CD4-positive, alpha-beta T cell treated with Interleukin-12 subunit alpha and Interleukin-12 subunit beta, for 1 hour (primary cell): ENCODE data around the gene VAMP3.
"Not testable (repeated sequence)": the region's sequence is repeated elsewhere in the genome, so short reads cannot be mapped to it uniquely, and the experiment has no call there.

Source experiments
- DNase-seq: peaks from one replicate; pipeline ENCODE4 v3.0.0-alpha.2; 2020

The VAMP3 gene

DNA sequence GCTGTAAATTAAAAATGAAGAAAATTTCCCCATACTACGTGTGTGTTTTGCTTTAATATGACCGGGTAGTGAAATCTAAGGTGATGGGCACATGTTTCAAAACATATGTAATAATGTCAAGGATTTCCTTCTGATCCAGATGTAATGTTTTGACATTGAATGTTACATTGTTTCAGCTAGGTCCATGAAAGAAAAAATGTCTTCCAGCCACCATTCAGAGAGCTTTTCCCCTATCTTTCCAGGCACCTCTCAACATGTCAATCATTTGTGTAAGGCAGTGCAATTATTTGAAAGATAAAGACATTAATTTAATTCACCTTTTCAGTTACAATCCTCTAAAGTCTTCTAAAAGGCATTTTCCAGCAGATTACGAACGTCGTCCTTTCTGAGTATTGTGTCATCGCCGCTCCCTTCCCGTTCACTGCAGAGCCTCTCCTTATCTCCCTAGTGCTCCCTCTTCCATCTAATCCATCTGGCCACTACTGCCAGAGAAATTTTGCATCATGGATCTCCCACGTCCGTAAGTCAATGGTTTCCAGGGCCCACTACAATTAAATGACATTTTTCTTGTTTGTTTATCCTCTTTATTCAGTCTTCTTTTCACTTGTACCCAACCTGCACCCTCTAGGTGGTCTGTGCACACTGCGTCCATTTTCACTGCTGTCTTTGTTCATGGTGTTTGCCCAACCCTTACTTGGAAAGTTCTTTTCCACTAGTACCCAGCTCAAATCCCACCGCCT lies 1.3 kb upstream of the VAMP3 start:
- DNase-seq: no peak

DNA sequence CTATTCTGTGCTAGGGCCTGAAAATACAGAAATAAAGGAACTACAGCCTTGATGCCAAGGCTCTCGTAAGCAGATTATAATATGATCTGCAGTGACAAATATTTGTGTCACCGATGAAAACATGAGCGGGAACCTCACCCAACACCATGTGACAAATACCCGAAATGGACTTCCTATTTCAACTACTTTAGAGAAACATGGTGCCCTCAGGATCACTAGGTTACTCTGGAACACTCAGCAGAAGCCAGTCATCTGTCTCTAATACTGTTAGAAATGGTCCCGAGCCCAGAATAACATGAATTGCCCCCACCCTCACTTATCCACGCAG lies 463 bp upstream of the VAMP3 start:
- no peak for DNase-seq

DNA sequence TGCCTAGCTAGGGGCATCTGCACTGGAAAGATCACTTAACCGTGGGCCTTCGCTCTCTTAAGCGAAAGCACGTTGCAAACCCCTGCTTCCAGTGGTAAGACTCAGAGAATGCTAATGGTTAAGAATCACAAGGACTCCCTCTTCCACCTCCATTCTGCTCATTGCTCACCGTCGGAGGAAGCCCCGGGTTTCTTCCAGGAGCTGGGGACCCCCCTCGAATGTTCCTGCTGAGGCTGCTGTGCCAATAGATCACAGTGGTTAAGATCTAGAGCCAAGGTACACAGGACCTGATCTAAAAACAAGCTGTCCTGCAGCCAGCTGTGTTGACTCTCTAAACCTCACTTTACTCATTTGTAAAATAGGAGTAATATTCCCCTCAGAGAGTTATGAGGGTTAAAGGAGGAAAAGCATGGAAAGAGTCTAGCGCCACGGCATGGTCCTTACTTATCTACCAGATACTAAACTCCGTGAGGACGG lies 765 bp downstream of the VAMP3 start:
- no peak for DNase-seq

DNA sequence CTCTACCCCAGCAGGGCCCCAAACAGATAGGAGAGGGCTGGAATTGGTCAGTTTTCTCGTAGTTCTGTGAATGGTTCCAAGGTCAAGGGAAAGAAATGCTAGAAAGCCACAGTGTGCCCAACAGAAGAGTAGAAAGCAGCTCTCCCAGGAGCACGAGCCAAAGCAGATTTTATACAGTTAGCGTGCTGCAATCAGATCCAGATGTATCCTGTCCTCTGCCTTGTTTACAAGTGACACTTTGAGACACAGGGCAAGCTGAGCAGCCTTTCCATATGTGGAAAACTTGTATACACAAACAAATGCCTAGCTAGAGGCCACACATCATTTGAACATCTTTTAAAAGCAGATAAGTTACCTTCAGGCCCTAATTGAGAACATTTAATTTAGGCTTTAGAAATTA lies 6.5 kb downstream of the VAMP3 start:
- no peak for DNase-seq

DNA sequence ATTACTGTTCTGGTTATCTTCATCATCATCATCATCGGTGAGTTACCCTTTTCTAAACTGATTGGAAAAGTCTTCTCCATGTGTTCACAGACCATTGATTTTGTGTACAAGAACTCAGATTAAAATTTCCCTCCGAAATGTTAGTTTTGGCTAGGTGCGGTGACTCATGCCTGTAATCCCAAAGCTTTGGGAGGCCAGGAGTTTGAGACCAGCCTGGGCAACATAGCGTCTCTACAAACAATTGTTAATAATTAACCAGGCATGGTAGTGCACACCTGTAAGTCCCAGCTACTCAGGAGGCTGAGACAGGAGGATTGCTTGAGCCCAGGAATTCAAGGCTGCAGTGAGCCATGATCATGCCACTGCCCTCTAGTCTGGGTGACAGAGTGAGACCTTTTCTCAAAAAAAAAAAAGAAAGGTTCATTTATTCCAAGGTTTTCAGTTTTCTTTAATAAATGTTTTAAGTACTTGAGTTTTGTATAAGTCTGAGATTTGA lies 7.1 kb downstream of the VAMP3 start:
- no peak for DNase-seq

DNA sequence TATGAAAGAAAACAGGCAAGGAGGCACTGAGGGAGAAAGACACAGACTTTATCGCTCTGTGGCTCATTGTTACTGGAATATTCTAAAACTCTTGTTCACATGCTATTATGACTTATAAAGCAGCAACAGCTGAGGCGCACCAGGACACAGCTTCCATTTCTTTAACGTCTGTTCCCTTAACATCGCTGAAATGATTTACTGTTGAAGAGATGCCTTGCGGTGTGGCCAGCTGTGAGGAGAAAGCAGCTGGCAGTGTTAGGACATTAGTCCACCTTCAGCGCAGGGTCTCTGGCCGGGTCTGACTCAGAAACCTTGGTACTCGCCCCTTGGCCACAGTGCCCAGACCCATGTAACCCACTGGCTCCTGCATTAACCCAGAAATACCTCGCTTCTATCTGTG lies 9.9 kb downstream of the VAMP3 start:
- DNase-seq: no peak

DNA sequence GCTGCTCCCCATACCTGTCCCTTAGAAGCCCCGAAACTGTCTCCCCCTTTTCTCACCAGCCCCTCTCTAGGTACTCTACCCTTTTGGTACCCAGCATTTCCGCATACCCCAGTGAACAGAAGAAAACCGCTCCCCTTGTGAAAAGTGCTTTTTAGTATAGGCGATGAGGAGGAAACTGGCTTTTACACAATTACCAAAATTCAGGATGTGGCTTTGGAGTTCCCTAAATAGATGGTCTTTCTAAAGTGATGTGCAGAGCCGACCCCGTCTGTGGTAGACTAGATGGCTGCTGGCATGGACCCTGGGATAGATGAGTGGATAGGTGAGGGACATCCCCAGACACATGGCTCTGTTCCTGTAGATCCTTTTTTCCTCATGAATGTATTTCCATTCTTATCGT lies 10.4 kb downstream of the VAMP3 start:
- no peak for DNase-seq

DNA sequence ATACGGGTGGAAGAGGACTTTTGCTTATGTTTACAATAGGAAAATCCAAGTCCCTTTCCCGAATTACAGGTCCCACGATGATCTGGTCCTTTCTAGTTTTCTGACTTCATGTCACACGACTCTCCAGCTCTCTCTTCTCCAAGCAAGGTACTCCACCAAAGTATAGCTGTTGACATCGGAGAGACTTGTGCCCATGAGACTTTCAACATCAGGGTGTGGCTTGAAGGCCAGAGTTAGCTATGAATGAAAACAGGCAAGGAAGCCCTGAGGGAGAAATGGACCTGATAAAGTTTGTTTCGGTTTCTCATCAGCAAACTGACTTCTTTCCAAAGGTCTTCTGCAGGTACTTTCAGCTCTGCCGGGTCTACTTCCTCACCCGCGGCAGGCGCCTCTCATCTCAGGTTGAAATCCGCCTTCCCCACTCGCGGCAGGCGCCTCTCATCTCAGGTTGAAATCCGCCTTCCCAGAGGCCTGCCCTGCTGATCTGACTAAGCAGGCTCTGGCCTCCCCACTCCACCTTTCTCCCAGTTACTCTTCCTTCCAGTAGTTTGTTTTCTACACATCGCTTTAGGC lies 10.9 kb downstream of the VAMP3 start:
- DNase-seq: peak; percentile 27

DNA sequence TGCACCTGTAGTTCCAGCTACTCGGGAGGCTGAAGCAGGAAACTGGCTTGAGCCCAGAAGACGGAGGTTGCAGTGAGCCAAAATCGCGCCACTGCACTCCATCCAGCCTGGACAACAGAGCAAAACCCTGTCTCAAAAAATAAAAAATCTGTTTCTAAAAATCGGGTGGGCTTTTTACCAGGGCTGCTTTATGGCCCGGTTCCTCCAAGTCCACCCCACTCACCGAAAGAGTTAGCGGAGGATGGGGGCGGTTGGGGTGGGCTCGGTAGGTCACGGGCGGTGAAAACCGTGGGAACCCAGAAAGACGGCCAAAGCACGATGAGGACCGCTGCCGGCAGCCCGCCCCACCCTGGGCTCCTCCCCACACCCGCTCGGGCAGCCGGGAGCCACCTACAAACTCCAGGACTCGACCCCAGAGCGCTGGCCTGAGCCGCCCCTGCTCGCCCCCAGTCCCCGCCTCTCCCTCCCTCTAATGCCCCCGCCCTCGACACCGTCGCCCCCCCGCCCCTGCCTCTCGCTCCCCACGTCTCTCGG lies 12.1 kb downstream of the VAMP3 start:
- no peak for DNase-seq

DNA sequence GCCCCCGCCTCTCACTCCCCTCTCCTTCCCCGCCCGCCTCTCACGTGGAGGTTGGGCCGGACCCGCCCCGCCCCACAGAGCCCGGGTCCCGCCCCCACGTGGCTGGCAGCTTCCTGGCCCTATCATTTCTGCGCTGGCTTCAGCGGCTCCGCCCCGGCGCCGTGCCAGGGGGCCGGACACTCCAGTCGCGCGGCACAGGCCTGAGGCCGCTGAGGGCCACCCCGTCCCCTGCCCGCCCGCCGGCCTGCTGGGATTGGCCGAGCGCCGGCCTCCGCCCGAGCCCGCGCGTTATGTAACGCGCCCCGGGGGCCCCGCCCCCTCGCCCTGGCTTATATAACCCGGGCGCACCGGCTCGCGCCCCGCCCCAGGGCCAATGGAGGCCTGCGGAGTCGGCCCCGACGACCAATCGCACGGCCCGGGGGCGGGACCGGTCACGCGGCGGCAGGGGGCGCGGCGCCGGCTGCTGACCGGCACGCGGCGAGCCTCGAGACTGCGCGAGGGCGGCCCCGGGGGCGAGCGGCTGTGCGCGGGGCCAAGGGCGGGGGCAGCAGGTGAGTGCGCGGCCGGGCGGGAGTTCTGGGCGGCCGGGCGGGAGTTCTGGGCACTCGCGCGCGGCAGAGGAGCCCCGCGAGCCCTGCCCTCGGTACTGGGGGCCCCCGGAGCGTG lies 12.9 kb downstream of the VAMP3 start, which contains the start of gene PER3:
PER3 (plus strand) TSS at position 466 of the 666 bp plus-strand sequence. CDS start 587 bp downstream, outside the sequence.
- peak; percentile 94 for DNase-seq

DNA sequence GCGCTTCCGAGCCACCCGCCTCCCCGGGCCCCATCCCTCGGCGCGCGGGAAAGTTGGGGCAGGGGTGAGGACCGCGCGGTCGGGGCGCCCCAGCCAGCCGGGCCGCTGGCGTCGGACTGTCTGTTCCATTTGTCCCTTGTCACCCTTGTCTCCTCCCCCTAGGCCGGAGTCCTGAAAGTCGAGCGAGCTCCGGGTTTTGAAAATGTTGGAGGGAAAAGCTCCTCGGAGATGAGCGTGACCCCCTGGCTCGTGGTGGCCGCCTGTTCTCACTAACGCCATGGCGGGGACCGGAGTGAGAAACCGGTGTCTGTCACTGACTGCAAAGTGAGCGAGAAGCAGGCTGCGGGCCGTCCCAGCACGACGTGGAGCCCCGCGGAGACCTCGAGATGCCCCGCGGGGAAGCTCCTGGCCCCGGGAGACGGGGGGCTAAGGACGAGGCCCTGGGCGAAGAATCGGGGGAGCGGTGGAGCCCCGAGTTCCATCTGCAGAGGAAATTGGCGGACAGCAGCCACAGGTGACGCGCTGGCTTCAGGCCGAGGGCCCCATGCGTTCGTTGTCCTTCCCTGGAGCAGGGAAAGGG lies 13.5 kb downstream of the VAMP3 start:
- no peak for DNase-seq

DNA sequence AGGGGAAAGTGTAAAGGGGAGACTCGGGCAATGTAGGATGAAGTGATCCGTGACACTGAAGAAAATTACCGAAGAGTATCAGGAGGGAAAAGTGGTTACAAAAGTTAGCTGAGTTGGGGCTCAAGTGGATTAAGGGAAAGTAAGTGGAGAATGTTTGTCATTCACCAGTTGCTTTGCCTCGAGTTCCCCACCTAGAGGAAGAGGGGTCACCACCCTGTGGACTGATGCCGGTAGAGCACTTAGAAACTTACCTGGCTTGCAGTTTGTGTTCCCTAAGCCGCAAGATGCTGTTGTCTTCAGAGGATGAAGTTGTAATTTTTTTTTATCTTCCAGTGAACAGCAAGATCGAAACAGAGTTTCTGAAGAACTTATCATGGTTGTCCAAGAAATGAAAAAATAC lies 14.0 kb downstream of the VAMP3 start:
- no peak for DNase-seq

DNA sequence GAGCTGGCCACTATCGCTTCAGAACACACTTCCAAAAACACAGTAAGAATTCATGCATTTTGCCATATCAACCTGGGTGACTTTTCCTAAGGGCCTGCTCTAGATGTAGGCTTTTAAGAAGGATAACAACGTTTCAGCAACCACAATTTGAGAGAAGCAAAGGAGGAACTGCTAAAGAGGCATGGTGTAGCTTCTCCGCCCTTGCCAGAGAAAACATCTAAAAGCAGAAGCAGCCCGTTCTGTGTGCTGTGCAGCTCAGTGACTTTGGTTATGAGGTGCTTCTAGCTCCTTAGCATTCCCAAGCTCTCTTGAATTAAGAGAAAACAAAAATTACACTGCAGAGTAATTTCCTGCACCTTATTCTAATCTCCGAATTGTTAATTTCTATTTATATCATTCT lies 15.7 kb downstream of the VAMP3 start:
- no peak for DNase-seq

DNA sequence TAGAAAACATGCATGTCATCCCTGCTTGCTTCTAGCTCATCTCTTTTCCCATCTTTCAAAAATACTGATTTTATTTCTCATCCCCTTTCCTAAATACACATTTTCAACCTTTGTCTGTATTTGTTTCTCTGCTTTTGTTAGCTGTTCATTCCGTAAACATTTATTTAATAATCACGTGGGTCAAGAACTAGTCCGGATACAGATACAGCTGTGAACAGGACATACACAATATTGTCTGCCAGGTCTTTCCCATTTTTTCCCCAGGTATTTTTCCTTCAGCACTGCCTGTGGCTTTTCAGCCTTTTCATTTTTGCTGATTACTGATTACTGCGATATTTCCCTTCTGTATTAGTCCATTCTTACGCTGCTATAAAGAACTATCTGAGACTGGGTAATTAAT lies 18.7 kb downstream of the VAMP3 start:
- no peak for DNase-seq

DNA sequence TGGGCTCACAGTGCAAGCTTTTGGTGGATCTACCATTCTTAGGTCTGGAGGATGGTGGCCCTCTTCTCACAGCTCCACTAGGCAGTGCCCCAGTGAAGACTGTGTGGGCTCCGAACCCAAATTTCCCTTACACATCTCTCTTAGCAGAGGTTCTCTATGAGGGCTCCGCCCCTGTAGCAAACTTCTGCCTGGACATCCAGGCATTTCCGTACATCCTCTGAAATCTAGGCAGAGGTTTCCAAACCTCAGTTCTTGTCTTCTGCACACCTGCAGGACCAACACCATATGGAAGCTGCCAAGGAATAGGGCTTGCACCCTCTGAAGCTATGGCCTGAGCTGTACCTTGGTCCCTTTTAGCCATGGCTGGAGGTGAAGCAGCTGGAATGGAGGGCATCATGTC lies 19.9 kb downstream of the VAMP3 start:
- DNase-seq: not testable (repeated sequence)

DNA sequence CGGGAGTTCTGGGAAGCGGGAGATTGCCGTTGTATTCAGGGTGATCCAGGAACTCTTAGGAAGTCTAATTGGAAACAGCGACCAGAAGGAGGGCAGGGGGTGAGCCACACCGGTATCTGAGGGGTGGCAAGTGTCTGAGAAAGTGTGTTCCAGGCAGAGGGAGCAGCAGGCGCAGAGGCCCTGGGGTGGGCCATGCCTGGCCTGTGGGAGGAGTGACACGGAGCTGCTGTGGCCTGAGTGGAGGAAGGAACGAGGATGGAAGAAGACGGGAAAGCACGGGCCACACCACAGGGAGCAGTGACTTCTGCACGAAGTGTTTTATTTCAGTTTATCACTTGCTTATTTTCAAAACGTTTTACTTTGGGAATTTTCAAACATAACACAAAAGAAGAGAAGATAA lies 24.3 kb downstream of the VAMP3 start:
- no peak for DNase-seq

DNA sequence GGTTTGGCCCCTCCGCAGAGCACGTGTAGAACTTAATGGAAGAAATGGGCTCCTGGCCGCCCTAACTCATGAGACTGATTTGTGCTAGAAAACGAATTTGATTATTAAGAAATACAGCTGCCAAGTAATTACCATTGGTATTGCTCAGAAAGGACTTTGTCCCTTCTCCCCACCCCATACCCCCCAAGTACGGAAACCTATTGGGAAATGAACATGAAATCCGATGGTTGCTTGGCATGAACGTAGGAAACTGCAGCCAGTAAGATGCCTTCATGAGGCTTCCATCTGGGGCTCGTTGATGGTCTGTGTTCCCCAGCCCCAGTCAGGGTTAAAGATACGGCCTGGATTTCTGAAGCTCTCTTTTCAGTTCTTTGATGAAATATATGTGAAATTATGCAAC lies 34.4 kb downstream of the VAMP3 start:
- no peak for DNase-seq

DNA sequence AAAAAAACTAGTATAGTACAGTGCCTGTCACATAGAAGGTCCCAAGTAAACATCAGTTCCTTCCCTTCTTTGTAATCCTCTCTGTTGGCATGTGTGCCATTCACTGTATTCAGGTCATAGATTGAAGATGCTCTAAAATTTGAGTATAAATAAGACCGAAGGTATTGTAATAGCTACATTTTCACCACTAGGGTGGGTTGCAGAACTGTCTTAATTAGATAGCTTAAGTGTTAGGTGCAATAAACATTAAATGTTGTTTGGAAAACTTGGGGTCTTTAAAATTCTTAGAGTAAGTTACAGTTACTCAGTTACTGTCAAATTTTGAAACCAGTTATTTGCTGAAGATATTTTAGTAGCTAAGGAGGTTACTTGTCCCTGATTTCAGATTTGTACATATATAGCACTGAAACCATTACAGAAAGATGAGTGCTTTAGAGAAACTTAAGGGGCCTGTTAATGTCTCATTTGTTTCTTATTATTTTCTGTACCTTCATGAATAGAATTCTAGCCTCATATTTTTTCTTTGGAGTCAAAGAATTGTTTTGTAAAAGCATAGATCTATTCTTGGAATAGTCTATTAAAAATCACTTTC lies 37.3 kb downstream of the VAMP3 start:
- peak; percentile 24 for DNase-seq

DNA sequence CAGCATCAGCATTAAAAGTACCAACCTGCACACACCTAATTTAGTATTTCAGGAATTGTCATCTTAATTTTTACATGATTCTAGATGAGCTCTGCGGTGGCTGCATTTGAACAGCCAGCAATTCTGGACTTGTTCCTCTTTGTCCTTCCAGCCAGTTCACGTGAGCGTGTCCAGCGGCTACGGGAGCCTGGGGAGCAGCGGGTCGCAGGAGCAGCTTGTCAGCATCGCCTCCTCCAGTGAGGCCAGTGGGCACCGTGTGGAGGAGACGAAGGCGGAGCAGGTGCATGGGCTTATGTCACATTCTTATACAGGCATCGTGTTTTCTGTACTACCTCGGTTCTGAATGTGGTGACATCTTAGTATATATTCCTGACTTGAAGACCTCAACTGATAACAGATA lies 38.6 kb downstream of the VAMP3 start:
- DNase-seq: no peak

DNA sequence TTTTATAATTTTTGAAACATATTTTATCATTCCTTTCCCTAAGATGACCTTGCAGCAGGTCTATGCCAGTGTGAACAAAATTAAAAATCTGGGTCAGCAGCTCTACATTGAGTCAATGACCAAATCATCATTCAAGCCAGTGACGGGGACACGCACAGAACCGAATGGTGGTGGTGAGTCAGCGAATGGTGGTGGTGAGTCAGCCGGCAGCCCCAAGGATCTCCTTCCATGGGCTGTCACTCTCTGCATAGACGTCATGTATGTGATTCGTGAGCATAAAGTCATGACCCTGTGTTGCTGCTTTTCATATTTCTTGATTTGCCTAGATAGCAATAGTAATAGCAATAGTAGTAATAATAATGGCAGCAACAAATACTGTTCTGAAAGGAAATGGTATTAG lies 39.3 kb downstream of the VAMP3 start:
- DNase-seq: no peak

DNA sequence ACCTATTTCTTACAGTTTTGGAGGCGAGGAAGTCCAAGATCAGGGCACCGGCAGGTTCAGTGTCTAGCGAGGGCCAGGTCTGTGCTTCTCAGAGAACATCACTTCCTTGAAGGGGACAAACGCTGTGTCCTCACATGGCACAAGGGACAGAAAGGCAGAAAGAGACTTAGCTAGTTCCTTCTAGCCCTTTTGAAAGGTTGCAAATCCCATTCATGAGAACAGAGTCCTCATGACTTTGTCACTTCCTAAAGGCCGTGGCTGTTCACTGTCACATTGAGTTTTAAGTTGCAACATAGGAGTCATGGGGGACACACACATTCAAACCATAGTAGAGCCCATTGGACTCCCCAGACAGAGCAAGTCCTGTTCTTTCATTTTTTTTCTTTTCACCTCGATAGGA lies 40.4 kb downstream of the VAMP3 start:
- no peak for DNase-seq

DNA sequence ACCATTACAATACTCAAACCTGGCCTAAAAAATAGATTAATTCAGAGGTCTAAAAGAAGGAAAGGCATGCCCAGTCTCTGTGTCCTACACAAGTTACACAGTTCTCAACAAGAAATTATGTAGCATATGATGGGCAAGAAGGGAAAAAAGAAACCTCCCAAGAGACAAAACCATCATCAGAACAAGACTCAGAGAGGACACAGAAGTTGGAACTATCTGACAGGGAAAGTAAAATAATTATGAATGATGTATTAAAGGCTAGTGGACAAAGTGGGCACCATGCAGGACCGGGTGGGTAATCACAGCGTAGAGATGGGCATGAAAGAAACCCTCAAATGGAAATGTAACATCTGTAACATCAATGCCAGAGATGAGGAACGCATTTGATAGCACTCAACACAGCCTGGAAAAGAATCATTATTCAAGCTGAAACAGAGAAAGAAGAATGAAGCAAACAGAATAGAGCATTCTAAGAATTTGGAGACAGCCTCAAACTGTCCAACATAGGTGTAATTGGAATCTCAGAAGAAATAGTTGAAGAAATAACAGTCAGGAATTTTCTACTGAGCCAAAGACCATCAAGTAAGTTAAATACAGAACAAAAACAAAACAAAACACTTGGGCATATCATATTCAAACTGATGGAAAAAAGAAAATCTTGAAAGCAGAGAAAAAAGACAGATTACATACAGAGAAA lies 42.7 kb downstream of the VAMP3 start:
- no peak for DNase-seq

DNA sequence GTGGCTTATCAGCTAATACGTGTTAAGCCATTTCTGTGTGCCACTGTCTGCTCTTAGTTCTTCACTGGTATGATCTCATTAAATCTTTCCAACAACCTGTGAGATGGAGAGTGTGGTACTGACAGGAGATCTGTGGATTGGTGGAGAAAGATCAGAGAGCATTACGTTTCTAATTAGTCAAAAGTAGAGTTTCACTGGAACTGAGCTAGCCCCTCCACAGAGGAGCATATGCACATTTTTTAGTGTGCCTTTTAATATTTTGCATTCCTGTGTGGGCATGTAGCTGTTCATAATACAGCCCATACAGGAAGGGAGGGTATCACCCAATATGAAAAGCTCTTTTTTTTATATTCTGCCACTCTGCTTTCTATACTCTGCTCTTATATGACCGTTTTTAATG lies 50.2 kb downstream of the VAMP3 start:
- DNase-seq: no peak
